IPS-18c (cell line): Measurements from ENCODE around the gene MACC1.
A peak's percentile ranks its signal among the peaks of the same experiment; 100 is the strongest.

Experiments
- H3K4me3 ChIP-seq: 2 replicates; pipeline ENCODE4 v1.7.0; 2013; ENCODE audit warnings: low read depth, mild to moderate bottlenecking, low read length, moderate library complexity; ENCODE audit not compliant: insufficient read depth
- H3K9me3 ChIP-seq: one replicate; pipeline ENCODE4 v1.6.1; 2013; ENCODE audit warnings: mild to moderate bottlenecking, low read length, moderate library complexity; ENCODE audit not compliant: control insufficient read depth, insufficient read depth

MACC1 gene

GRCh38 chr7:20217193-20217948, at the start of gene MACC1:
MACC1 (minus strand) TSS chr7:20217384; CDS start chr7:20161862, 55,522 bp downstream.
- no peaks in the 10 kb centered on the region for H3K9me3 ChIP-seq
- H3K4me3 ChIP-seq = peak within 1 kb of the TSS; percentile 36; the same call in 1 of the 2 replicates

GRCh38 chr7:20264623-20265022, 47.4 kb upstream of the MACC1 start:
- H3K9me3 ChIP-seq = no peaks in the 10 kb centered on the region

GRCh38 chr7:20260223-20260622, 43.0 kb upstream of the MACC1 start:
- Histone ChIP-seq H3K4me3 (no peak overlapping the region), H3K9me3 (no peaks in the 10 kb centered on the region)

More at GRCh38 chr7:20264623-20265022, 47.4 kb upstream of the MACC1 start:
- no peak overlapping the region for H3K4me3 ChIP-seq

- Histone ChIP-seq H3K9me3 (no peaks in the 10 kb centered on the region), H3K4me3 (no peak overlapping the region)
Measured at GRCh38 chr7:20257212-20257611, 40.0 kb upstream of the MACC1 start.

- no peak overlapping the region for H3K4me3 ChIP-seq
- H3K9me3 ChIP-seq = no peaks in the 10 kb centered on the region
Measured at GRCh38 chr7:20249920-20250319, 32.7 kb upstream of the MACC1 start.

- no peak overlapping the region for H3K4me3 ChIP-seq
- no peaks in the 10 kb centered on the region for H3K9me3 ChIP-seq
Measured at GRCh38 chr7:20249376-20249775, 32.2 kb upstream of the MACC1 start.

- H3K9me3 ChIP-seq = no peaks in the 10 kb centered on the region
- H3K4me3 ChIP-seq = no peak overlapping the region
Measured at GRCh38 chr7:20246236-20246635, 29.1 kb upstream of the MACC1 start.

- H3K4me3 ChIP-seq = no peak overlapping the region
- H3K9me3 ChIP-seq = no peaks in the 10 kb centered on the region
Measured at GRCh38 chr7:20244334-20245120, 27.3 kb upstream of the MACC1 start.

GRCh38 chr7:20241911-20242261, 24.7 kb upstream of the MACC1 start:
- Histone ChIP-seq H3K4me3 (no peak overlapping the region), H3K9me3 (no peaks in the 10 kb centered on the region)

GRCh38 chr7:20241194-20241910, 24.2 kb upstream of the MACC1 start:
- Histone ChIP-seq H3K4me3 (no peak overlapping the region), H3K9me3 (no peaks in the 10 kb centered on the region)

- Histone ChIP-seq H3K4me3 (no peak overlapping the region), H3K9me3 (no peaks in the 10 kb centered on the region)
Measured at GRCh38 chr7:20240080-20240926, 23.1 kb upstream of the MACC1 start.

GRCh38 chr7:20238754-20239324, 21.7 kb upstream of the MACC1 start:
- Histone ChIP-seq H3K9me3 (no peaks in the 10 kb centered on the region), H3K4me3 (no peak overlapping the region)

- Histone ChIP-seq H3K4me3 (no peak overlapping the region), H3K9me3 (no peaks in the 10 kb centered on the region)
Measured at GRCh38 chr7:20238194-20238753, 21.1 kb upstream of the MACC1 start.

- Histone ChIP-seq H3K4me3 (no peak overlapping the region), H3K9me3 (no peaks in the 10 kb centered on the region)
Measured at GRCh38 chr7:20237464-20238193, 20.4 kb upstream of the MACC1 start.

GRCh38 chr7:20236790-20237189, 19.6 kb upstream of the MACC1 start:
- no peaks in the 10 kb centered on the region for H3K9me3 ChIP-seq
- H3K4me3 ChIP-seq = no peak overlapping the region

- Histone ChIP-seq H3K4me3 (no peak overlapping the region), H3K9me3 (no peaks in the 10 kb centered on the region)
Measured at GRCh38 chr7:20236043-20236442, 18.9 kb upstream of the MACC1 start.
